NCI-H2107 treated with DMSO at 0.1 percent for 48 hours (cell line): ENCODE data around the gene CPEB2.
"Not testable (repeated sequence)": the region's sequence is repeated elsewhere in the genome, so short reads cannot be mapped to it uniquely, and the experiment has no call there.

ENCODE experiments used
- DNase-seq: peaks from one replicate; lab custom pipeline; 2025; ENCODE audit not compliant: unreplicated experiment; lab: John Stamatoyannopoulos, UW

CPEB2 gene

DNA sequence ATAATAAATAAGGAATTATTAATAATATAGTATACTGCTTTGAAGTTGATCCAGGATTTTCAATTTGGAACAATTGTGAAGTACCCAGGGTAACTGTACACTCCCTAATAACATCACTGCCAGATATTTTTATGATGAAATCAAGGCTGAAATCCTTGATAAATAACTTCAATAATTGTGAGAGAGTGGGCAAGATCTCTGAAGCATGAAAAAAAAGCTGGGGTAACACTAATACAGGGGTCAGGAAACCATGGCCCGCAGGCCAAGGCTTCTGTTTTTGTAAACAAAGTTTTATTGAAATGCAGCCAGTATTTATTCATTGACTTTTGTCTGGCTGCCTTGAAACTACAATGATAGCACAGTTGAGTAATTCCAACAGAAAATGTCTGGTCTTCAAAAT is 41.6 kb downstream of the CPEB2 start:
- DNase-seq = no peak

GRCh38 chr4:15054541-15054940 is 52.3 kb downstream of the CPEB2 start:
- DNase-seq = no peak

DNA sequence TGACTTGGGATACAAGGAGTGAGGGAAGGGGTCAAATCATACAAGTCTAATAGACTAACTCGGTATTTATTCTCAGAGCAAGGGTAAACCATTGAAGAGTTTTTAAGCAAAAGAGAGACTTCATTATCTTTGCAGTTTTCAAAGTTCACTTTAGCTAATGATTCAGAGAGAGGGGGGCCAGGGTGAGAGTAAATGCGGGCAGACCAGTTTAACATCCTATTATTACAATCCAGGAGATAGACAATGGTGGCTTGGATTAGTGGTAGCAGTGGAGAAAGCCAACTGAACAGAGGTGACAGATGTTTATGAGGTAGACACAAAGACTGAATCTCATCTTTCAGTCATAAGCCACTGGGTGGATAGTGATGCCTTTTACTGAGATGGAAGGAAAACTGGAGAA is 57.9 kb downstream of the CPEB2 start:
- no peak for DNase-seq

DNA sequence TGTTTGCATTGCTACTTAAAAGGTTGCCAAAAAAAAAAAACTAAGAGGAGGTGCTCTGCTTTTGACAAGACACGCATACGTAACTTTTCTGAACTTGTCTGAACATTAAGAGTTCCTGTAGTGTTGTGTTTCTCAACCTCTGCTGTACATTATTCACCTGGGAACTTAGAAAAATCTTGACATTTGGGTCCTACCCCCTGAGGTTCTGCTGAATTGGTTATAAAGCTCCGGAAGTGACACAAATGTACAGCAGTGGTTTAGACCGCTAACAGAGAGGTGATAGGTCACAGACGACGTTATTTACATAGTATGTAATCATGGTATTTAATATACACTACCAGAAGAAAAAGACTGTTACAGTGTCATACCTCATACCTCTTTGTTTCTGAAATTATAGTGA is 61.1 kb downstream of the CPEB2 start:
- no peak for DNase-seq

- no peak for DNase-seq
Measured at GRCh38 chr4:15065516-15065915, 63.2 kb downstream of the CPEB2 start.

DNA sequence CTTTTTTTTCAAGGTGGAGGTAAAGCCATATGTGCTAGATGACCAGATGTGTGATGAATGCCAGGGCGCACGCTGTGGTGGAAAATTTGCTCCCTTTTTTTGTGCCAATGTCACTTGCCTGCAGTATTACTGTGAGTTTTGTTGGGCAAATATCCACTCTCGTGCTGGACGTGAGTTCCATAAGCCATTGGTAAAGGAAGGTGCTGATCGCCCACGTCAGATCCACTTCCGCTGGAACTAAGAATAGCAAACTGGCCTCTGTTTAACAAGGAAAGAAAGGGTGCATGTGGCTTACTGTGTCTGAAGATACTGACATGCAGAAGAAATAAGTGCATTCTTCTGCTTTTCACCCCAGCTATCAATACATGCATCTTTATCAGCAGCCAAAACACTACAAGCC is 63.9 kb downstream of the CPEB2 start:
- no peak for DNase-seq

- no peak for DNase-seq
Measured at GRCh38 chr4:15068298-15068697, 66.0 kb downstream of the CPEB2 start.

GRCh38 chr4:15075875-15076274 is 73.6 kb downstream of the CPEB2 start:
- DNase-seq = no peak

GRCh38 chr4:15077969-15078368 is 75.7 kb downstream of the CPEB2 start:
- no peak for DNase-seq

DNA sequence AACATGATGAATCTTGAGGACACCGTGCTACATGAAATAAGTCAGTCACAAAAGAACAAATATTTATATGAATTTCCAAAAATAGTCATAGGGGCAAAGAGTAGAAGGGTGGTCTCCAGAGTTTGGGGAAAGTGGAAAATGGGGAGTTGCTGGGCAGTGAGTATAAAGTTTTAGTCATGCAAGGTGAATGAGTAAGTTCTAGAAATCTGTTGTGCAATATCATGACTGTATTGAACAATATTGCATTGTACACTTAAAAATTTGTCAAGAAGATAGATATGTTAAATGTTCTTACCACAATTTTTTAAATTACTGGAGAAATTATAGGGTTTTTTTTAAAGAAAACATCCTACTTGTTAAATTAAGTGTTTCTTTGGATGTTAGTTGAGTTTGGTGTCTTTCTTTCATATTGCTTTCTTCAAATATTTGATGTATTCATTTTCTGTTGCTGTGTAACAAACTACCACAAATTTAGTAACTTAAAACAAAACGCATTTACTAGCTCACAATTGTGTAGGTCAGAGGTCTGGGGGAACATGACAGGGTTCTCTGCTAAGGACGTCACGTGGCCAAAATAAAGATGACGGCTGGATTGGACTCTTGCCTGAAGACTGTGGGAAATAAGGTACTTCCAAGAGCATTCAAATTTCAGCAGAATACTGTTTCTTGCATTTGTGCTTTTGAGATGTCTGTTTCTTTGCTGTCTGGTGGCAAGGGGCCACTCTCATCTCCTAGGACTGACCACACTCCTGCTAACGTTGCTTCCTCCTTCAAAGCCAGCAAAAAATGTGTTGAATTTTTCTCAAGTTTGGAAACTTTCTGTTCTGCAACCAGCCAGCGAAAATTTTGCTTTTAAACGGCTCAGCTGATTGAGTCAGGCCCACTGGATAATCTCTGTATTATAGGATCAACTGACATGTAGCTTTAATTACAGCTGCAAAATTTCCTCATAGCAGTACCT is 76.7 kb downstream of the CPEB2 start:
- DNase-seq = no peak

DNA sequence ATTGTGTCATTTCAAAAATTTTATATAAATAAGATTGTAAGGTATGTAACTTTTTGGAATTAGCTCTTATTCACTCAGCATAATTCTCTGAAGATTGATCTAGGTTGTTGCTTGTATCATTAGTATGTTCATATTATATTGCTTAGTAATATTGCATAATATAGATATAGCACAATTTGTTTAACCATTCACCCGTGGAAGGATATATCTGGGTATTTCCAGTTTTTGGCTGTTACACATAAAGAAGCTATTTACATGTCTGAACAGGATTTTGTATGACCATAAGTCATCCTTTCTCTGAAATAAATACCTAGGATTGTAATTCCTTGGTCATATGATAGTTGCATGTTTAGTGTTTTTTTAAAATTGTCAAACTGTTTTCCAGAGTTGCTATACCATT is 82.5 kb downstream of the CPEB2 start:
- DNase-seq = no peak

DNA sequence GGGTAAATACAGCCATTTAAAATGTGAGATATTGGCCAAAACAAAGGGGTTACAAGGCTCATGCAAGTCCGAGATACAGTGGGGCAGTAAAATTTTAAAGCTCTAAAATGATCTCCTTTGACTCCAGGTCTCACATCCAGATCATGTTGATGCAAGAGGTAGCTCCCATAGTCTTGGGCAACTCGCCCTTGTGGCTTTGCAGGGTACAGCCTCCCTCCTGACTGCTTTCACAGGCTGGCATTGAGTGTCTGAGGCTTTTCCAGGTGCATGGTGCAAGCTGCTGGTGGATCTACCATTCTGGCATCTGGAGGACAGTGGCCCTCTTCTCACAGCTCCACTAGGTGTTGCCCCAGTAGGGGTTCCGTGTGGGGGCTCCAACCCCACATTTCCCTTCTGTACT is 83.5 kb downstream of the CPEB2 start:
- not testable (repeated sequence) for DNase-seq

DNA sequence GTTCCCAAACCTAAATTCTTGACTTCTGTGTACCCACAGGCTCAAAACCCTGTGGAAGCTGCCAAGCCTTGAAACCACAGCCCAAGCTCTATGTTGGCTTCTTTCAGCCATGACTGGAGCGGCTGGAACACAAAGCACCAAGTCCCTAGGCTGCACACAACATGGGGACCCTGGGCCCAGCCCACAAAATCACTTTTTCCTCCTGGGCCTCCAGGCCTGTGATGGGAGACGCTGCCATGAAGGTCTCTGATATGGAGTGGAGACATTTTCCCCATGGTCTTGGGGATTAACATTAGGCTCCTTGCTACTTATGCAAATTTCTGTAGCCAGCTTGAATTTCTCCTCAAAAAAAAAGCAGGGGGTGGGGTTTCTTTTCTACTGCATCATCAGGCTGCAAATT is 84.0 kb downstream of the CPEB2 start:
- DNase-seq = not testable (repeated sequence)

- no peak for DNase-seq
Measured at GRCh38 chr4:15088394-15089035, 86.2 kb downstream of the CPEB2 start.

GRCh38 chr4:15089979-15090378 is 87.7 kb downstream of the CPEB2 start:
- no peak for DNase-seq

- no peak for DNase-seq
Measured at GRCh38 chr4:15100380-15100779, 98.1 kb downstream of the CPEB2 start.

DNA sequence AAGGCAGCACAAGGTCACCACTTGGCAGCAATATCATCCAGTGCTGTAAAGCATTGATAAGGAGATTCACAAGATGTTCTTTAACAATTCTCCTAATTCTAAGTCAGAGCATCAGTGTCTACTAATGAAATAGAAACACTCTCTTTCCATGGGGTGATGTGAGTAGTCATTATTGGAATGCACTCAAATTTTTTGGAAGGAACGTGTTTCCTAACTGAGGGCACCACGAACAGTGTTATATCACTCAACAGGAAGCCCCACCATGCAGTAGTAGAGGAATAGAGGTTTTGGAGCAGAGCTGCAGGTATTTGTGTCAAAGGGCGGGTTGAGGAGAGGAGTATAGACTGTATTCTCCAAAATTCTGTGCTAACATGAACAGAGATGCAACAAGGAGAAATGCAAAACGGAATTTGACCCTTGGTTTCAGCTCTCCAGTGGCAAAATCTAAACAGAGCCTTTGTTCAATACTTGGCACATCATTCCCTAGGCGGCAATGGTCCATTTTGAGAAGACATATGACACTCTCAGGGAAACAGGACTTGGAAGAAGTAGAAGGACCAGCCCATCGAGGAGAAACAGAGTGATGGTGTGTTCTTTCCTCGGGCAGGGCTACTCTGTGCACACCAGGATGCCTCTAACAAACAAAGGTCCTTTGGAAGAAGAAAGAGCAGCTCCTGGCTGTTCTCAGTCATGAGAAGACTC is 98.9 kb downstream of the CPEB2 start:
- no peak for DNase-seq

- no peak for DNase-seq
Measured at GRCh38 chr4:15104825-15105224, 102.5 kb downstream of the CPEB2 start.

DNA sequence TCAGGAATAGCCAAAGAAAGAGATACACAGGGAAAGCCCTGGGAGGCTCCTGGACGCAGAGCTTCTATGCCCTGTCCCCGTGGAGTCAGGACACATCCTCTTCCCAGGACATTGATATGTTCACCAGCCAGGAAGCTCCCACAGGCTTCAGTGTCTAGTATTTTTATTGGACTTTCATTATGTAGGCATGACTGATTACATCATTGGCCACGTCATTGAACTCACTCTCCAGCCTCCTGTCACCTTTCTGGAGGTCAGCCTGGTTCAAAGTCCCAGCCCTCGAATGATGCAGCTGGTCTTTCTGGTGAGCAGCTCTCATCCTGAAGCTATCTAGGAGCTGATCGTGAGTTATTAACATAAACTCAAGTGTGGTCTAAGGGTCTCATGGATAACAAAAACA is 104.1 kb downstream of the CPEB2 start:
- no peak for DNase-seq

DNA sequence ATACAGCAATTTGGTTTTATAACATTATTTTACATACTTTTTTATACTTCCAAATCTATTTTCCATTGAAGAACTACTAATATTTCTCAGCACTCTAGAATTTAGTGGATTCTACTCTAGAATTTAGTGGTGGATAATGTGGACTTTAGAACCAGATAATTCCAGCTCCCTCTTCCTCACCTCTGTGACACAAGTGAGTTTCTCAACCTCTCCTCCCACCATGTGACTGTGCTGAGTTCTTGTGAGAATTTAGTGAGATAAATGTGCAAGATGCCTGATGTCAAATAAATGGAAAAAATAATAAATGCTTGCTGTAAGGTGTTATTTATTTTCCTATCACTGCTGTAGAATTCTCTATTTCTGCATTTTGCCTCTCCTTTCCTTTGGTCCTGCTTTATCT is 107.3 kb downstream of the CPEB2 start:
- no peak for DNase-seq

DNA sequence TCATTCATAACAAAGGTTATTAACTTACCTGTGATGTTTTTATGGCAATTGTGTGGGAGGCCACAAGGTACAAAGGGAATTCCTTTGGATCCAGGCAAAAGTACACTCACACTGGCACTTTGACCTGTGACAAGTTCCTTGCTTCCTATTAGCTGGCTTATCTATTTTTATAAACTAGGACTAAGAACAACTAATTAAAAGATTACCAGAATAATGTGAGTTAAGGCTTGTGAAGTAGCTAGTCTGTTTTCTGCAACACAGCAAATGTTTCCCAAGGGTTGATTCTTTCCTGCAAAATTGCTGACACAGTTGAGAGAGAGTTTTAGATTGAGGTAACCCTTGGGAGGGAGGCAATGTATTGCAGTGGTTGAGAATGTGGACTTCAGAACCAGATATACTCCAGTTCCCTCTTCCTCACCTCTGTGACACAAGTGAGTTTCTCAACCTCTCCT is 107.9 kb downstream of the CPEB2 start:
- no peak for DNase-seq
